Measurements from ENCODE around the gene HOXC9.

Gene HOXC9

GRCh38 chr12:53970451-53970850 lies 29.5 kb upstream of the HOXC9 start:
- no peak for DNase-seq
- no peak for ATAC-seq
- no peaks in the 10 kb centered on the region for H3K9me3 Mint-ChIP-seq
- no peak overlapping the region for H3K4me3 Mint-ChIP-seq
- no peak overlapping the region for H3K27ac Mint-ChIP-seq
- H3K4me1 Mint-ChIP-seq = peaks cover 47% of the 10 kb centered on the region
- H3K27me3 Mint-ChIP-seq = peaks cover 98% of the 10 kb centered on the region

GRCh38 chr12:53971129-53971528 lies 28.8 kb upstream of the HOXC9 start:
- ATAC-seq (no peak), DNase-seq (no peak)
- Mint-ChIP-seq H3K27me3 (peaks cover 98% of the 10 kb centered on the region), H3K27ac (no peak overlapping the region), H3K4me3 (no peak overlapping the region), H3K9me3 (no peaks in the 10 kb centered on the region), H3K4me1 (peaks cover 47% of the 10 kb centered on the region)

GRCh38 chr12:53971686-53972085 lies 28.3 kb upstream of the HOXC9 start:
- Mint-ChIP-seq H3K4me3 (no peak overlapping the region), H3K27me3 (peaks cover 98% of the 10 kb centered on the region), H3K27ac (no peak overlapping the region), H3K4me1 (peaks cover 41% of the 10 kb centered on the region), H3K9me3 (no peaks in the 10 kb centered on the region)
- ATAC-seq (no peak), DNase-seq (no peak)

- no peak for DNase-seq
- Mint-ChIP-seq H3K9me3 (no peaks in the 10 kb centered on the region), H3K27me3 (peaks cover 98% of the 10 kb centered on the region), H3K4me1 (peaks cover 38% of the 10 kb centered on the region), H3K27ac (peak overlapping the region in 1 of 2 donors; percentile 6), H3K4me3 (no peak overlapping the region)
- ATAC-seq = no peak
Measured at GRCh38 chr12:53972152-53972702, 27.7 kb upstream of the HOXC9 start.

- DNase-seq = no peak
- H3K27me3 Mint-ChIP-seq = peaks cover 98% of the 10 kb centered on the region
- ATAC-seq = no peak
- peak within 1 kb of the TSS; percentile 75 to 82 for H3K4me3 Mint-ChIP-seq
- peaks cover 38% of the 10 kb centered on the region for H3K4me1 Mint-ChIP-seq
- H3K9me3 Mint-ChIP-seq = no peaks in the 10 kb centered on the region
- H3K27ac Mint-ChIP-seq = peak within 1 kb of the TSS in 1 of 2 donors; percentile 90
Measured at GRCh38 chr12:53972722-53973235, 27.2 kb upstream of the HOXC9 start, which contains the start of gene HOXC11. Gene HOXC11, plus strand, starts transcription at chr12:53973126. Its CDS starts 116 bp downstream, at chr12:53973242.

GRCh38 chr12:53973236-53974042 lies 26.5 kb upstream of the HOXC9 start:
- peak overlapping the region in 1 of 2 donors; percentile 90 for H3K27ac Mint-ChIP-seq
- H3K9me3 Mint-ChIP-seq = no peaks in the 10 kb centered on the region
- ATAC-seq (no peak), DNase-seq (no peak)
- peak overlapping the region; percentile 75 to 82 for H3K4me3 Mint-ChIP-seq
- H3K4me1 Mint-ChIP-seq = peaks cover 33% of the 10 kb centered on the region
- peaks cover 98% of the 10 kb centered on the region for H3K27me3 Mint-ChIP-seq

GRCh38 chr12:53974084-53975063 lies 25.6 kb upstream of the HOXC9 start, which contains the start of gene HOTAIR:
Gene HOTAIR, minus strand, starts transcription at chr12:53974954.
- Mint-ChIP-seq H3K4me3 (peak within 1 kb of the TSS; percentile 75 to 82), H3K4me1 (peaks cover 33% of the 10 kb centered on the region), H3K27ac (peak within 1 kb of the TSS; percentile 44 to 72), H3K9me3 (no peaks in the 10 kb centered on the region), H3K27me3 (peaks cover 98% of the 10 kb centered on the region)
- peak in 1 of 2 donors; percentile 50 for DNase-seq
- peak; percentile 66 for ATAC-seq

DNA sequence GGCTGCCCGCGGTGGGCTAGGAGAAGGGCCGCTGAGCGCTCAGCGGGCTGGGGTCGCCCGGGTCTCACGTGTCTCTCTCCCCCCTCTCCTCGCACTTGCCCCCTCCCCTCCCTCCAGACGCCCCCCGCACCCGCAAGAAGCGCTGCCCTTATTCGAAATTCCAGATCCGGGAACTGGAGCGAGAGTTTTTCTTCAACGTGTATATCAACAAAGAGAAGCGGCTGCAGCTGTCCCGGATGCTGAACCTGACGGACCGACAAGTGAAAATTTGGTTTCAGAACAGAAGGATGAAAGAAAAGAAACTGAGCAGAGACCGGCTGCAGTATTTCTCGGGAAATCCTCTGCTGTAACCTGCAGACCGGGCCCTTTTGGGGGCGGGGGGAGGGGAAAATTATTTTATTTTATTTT lies 24.9 kb upstream of the HOXC9 start:
- Mint-ChIP-seq H3K4me3 (peak overlapping the region; percentile 36 to 82), H3K9me3 (no peaks in the 10 kb centered on the region), H3K27ac (no peak overlapping the region), H3K4me1 (peaks cover 33% of the 10 kb centered on the region), H3K27me3 (peaks cover 98% of the 10 kb centered on the region)
- DNase-seq = no peak
- ATAC-seq = no peak

DNA sequence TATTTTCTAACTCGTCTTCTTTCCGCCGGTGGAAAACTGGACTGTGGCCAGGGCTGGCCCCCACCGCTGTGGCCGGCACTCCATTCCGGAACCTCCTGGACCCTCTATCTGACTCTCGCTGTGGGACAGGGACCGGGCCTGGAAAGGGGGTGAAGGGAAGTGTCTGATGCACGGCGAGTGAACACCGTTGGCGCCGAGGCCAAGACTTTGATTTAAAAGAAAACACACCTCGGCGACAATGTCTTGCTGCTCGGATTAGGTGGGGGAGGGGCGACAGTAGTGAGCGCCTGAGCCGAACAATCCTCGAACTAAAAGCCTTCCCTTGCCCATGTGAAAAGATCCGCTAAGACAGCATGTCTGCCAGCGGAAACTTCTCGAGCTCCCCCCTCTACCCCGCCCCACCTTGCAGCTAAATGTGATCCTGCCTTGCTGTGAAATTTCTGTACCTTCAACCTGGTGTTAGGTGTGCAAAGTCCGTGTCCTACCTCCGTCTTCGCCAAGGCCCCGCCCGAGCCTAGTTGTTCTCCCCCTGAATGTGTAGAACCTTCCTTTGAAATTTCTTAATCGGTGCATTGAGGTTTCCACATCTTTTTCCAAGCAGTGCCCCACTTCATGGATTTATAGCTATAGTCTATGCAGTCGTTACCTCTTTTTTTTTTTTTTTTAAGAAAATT lies 24.3 kb upstream of the HOXC9 start:
- H3K27me3 Mint-ChIP-seq = peaks cover 98% of the 10 kb centered on the region
- ATAC-seq (no peak), DNase-seq (no peak)
- H3K9me3 Mint-ChIP-seq = no peaks in the 10 kb centered on the region
- H3K4me1 Mint-ChIP-seq = peaks cover 39% of the 10 kb centered on the region
- peak overlapping the region in 1 of 2 donors; percentile 72 for H3K27ac Mint-ChIP-seq
- peak overlapping the region; percentile 46 to 61 for H3K4me3 Mint-ChIP-seq

GRCh38 chr12:53976172-53976822 lies 23.7 kb upstream of the HOXC9 start:
- DNase-seq (no peak), ATAC-seq (no peak)
- H3K27me3 Mint-ChIP-seq = peaks cover 98% of the 10 kb centered on the region
- no peaks in the 10 kb centered on the region for H3K9me3 Mint-ChIP-seq
- H3K27ac Mint-ChIP-seq = no peak overlapping the region
- no peak overlapping the region for H3K4me3 Mint-ChIP-seq
- H3K4me1 Mint-ChIP-seq = peaks cover 43% of the 10 kb centered on the region

DNA sequence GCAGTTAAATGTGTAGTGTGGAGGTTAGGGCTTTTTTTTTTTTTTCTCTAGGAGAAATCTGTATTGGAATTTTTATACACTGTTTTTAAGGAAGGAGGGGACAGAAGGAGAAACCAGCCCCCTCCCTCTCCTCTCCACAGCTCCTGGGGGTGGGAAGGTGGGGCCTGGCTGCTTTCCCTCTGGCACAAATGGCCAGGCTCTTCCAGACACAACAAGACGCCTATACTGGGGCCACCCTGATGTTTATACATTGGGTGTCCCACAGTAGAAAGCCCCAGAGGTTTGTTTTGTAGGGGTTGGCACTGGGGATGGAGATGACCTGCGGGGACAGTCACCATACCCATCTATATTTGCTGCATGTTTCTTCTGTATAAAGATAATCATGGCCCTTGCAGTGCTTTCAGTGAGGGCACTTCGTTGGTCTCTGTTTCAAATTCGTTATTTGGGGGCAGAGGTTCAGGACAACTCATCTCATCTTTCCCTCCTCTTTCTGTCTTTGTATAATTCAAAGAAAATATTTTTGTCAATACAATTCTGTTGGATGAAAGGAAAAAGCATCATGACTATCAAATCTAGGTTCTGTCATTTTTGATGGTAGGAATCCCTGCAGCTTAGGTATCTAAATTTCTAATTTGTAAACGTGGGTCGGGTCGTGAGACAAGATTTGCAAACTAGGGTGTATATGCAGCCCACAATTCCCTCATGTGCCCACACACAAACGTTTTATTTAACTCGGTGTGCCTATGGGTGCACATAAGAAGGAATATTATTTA lies 23.0 kb upstream of the HOXC9 start:
- H3K27me3 Mint-ChIP-seq = peaks cover 98% of the 10 kb centered on the region
- DNase-seq = no peak
- H3K9me3 Mint-ChIP-seq = no peaks in the 10 kb centered on the region
- no peak overlapping the region for H3K27ac Mint-ChIP-seq
- H3K4me1 Mint-ChIP-seq = peaks cover 43% of the 10 kb centered on the region
- ATAC-seq = no peak
- H3K4me3 Mint-ChIP-seq = no peak overlapping the region

DNA sequence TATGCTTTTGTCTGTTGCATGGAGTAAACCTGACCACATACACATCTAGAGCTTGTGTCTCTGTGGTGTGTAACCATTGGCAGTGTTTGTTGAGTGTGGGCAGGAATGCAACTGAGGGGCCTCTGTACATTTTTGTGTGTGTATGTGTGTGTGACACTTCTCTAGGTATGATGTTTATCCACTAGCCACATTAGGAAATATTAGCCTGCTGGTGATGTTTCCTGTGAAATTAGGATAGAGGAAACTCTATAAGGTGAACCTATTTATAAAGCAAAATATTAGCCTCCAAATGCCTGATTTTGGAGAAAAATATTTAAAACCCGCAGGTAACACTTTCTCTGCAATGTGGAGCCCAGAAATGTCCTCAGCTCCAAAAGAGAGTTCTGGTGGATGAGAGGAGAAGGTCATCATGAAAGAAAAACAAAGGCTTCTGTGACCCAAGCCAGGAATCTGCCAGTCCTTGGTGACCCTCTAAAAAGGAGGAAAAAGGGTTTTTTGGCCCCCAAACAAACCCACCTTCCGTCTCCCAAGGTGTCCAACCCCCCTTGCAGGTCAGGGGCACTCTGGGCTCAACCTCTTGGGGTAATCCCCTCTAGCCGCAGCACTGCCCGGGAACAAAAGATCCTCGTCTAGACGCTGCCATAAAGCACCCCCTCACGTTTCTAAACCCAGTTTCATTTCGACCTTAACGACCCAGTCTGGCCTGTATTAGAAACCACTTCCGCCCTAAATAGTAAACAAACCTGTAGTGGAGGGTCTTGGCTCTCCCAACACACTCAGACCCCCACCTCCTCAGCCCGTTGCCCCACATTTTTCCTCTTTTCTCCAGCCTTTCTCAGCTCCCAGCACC lies 22.1 kb upstream of the HOXC9 start:
- DNase-seq = no peak
- Mint-ChIP-seq H3K4me3 (no peak overlapping the region), H3K9me3 (no peaks in the 10 kb centered on the region), H3K27ac (no peak overlapping the region), H3K4me1 (peaks cover 42% of the 10 kb centered on the region), H3K27me3 (peaks cover 98% of the 10 kb centered on the region)
- ATAC-seq = no peak
